ENCODE measurements around the gene RHBDL3. TPM values are rescaled to one million over a fixed set of nuclear protein-coding genes. Genes with fewer than 3 reads are reported as not detected.

Gene RHBDL3
- total and polyA plus RNA-seq, 2 of the 8 experiments (the other 6 are each of a cell fraction or from before 2014, with no cell fraction given) = 9.6 to 12.2 TPM

- Histone ChIP-seq H3K4me1 (replicated peaks in 1 of 4; ENCODE audit: control insufficient read depth in 3 of 4, insufficient read depth in 4 of 4, low read length in 3 of 4) (no peaks in the 10 kb centered on the region), H3K79me2 (ENCODE audit: control insufficient read depth in 1 of 2, insufficient read depth in 2 of 2, low read length in 2 of 2) (peaks cover 3 to 52% of the 10 kb centered on the region in 2 experiments; a peak in 2 of 4 replicates), H2AK5ac (ENCODE audit: low read depth, low read length) (no peak overlapping the region), H4K91ac (replicated peaks; ENCODE audit: insufficient read length, low read length) (no peak overlapping the region), H4K8ac (ENCODE audit: extremely low read depth, insufficient read depth, low read length) (no peak overlapping the region; the same call in 1 of the 2 replicates), H3K9me3 (ENCODE audit: insufficient read depth in 2 of 2, low read depth in 1 of 2, low read length in 1 of 2) (no peaks in the 10 kb centered on the region), H3K27me3 (replicated peaks in 1 of 4; ENCODE audit: control insufficient read depth in 3 of 4, extremely low read depth in 1 of 4, insufficient read depth in 3 of 4, low read length in 3 of 4) (no peaks in the 10 kb centered on the region), H2BK12ac (ENCODE audit: low read depth, low read length) (no peak overlapping the region), H4K5ac (ENCODE audit: insufficient read length, low read depth, low read length) (no peak overlapping the region), H3K9ac (replicated peaks in 1 of 4; ENCODE audit: extremely low read depth in 1 of 4, low read depth in 3 of 4, low read length in 3 of 4) (no peak overlapping the region), H3K27ac (ENCODE audit: low read depth, low read length) (no peak overlapping the region), H2BK5ac (ENCODE audit: low read depth, low read length) (no peak overlapping the region), H3K4me3 (ENCODE audit: extremely low read depth in 1 of 4, insufficient read depth in 2 of 4, low read depth in 3 of 4, low read length in 4 of 4) (no peak overlapping the region), H3K4ac (replicated peaks; ENCODE audit: insufficient read length, low read depth, low read length) (no peak overlapping the region), H2BK15ac (ENCODE audit: low read length) (no peak overlapping the region), H3K79me1 (ENCODE audit: low read depth, low read length) (no peaks in the 10 kb centered on the region; the same call in 1 of the 2 replicates), H3K56ac (replicated peaks; ENCODE audit: insufficient read length, low read depth, low read length) (no peak overlapping the region), H3K23me2 (ENCODE audit: low read depth, low read length) (no peaks in the 10 kb centered on the region), H3K4me2 (ENCODE audit: insufficient read depth in 1 of 2, low read depth in 2 of 2, low read length in 2 of 2) (no peak overlapping the region), H3K36me3 (ENCODE audit: control insufficient read depth in 2 of 4, insufficient read depth in 4 of 4, low read length in 3 of 4) (peaks cover 38 to 95% (median 68%) of the 10 kb centered on the region in 4 experiments), H3K18ac (ENCODE audit: extremely low read depth, low read length) (no peak overlapping the region), H2BK120ac (replicated peaks; ENCODE audit: low read depth, low read length) (no peak overlapping the region), H2BK20ac (ENCODE audit: low read length) (no peak overlapping the region), H3K14ac (ENCODE audit: insufficient read length) (no peak overlapping the region), H3K23ac (ENCODE audit: insufficient read length) (no peak overlapping the region), H2AFZ (ENCODE audit: low read length) (no peak overlapping the region), H4K20me1 (replicated peaks in 1 of 2; ENCODE audit: control insufficient read depth in 1 of 2, insufficient read depth in 2 of 2, low read length in 2 of 2) (peaks cover 0 to 8% of the 10 kb centered on the region in 2 experiments)
- WGBS, 2 experiments (ENCODE audit: extremely low coverage in 1 of 2, insufficient coverage in 1 of 2, insufficient read length in 1 of 2, insufficient replicate concordance in 2 of 2, low coverage in 1 of 2, low lambda C conversion rate in 2 of 2, missing lambda C conversion rate in 1 of 2) = 90% methylated on average over 1 of the region's 1 CpG; no CpG with 5 or more reads in 1 of the 2 experiments
- DNase-seq (ENCODE audit: low read depth in 1 of 2, low spot score in 2 of 2) = no peak
- ChIA-PET POLR2A (ENCODE audit: partially characterized antibody) (interaction anchor here (1.7 to 9.6 kb wide), 3 partner anchors 10 to 17 kb away, joined by 8 to 65 read pairs (median 17); no protein-coding TSS in a partner anchor), CTCF (ENCODE audit: partially characterized antibody) (interaction anchor here (0.6 to 1.3 kb wide), 4 partner anchors 50 to 1597 kb away, joined by 3 read pairs; no protein-coding TSS in a partner anchor)
- FAIRE-seq = no peak
- TF ChIP-seq E2F6 (IDR thresholded peaks at IDR 0.05) = no peak
- TF ChIP-seq FOSL1 (IDR thresholded peaks at IDR 0.05; ENCODE audit: insufficient read depth, low read depth, low read length) = no peak
- TF ChIP-seq BCL11A (IDR thresholded peaks at IDR 0.05; ENCODE audit: low read depth in 2 of 2, low read length in 2 of 2) = no peak
- no peak for TF ChIP-seq USF2 (IDR thresholded peaks at IDR 0.05; ENCODE audit: low read length)
- no peak for TF ChIP-seq ATF2 (IDR thresholded peaks at IDR 0.05; ENCODE audit: low read length)
- no peak for TF ChIP-seq TEAD4 (IDR thresholded peaks at IDR 0.05; ENCODE audit: low read depth, low read length)
- no peak for TF ChIP-seq HDAC6 (IDR thresholded peaks at IDR 0.05; ENCODE audit: low read depth, low read length)
- no peak for TF ChIP-seq NRF1 (IDR thresholded peaks at IDR 0.05; ENCODE audit: low read depth, low read length)
- no peak for TF ChIP-seq TAF1 (IDR thresholded peaks at IDR 0.05; ENCODE audit: low read depth, low read length)
- no peak for TF ChIP-seq RFX5 (IDR thresholded peaks at IDR 0.05; ENCODE audit: borderline replicate concordance, low read depth, low read length)
- TF ChIP-seq CEBPB (IDR thresholded peaks at IDR 0.05; ENCODE audit: low read depth, low read length) = no peak
Measured at GRCh38 chr17:32370426-32370825, 104.8 kb downstream of the RHBDL3 start.
